Suprapubic skin (tissue), 4 donors: ENCODE results near the gene COL20A1.

Experiments used
- CTCF ChIP-seq, 2 donors: fragments of 200-600 bp in 1 of 2; fragments of 450-650 bp in 1 of 2; sonication (generic) in 1 of 2; IDR thresholded peaks; one replicate each; pipeline ENCODE4 v1.5.1; 2016 to 2019; ENCODE audit warnings: antibody characterized with exemption in 2 of 2, mild to moderate bottlenecking in 1 of 2, moderate library complexity in 1 of 2
- POLR2A ChIP-seq, 2 donors: fragments of 450-650 bp; IDR thresholded peaks; one replicate each; pipeline ENCODE4 v1.6.1; 2017; ENCODE audit warnings: antibody characterized with exemption in 2 of 2, mild to moderate bottlenecking in 2 of 2, moderate library complexity in 2 of 2
- POLR2AphosphoS5 ChIP-seq, 3 donors: sonication (generic); formaldehyde crosslinking; IDR thresholded peaks; one replicate each; pipeline ENCODE4 v1.6.1; 2017; ENCODE audit warnings: antibody characterized with exemption in 3 of 3

DNA sequence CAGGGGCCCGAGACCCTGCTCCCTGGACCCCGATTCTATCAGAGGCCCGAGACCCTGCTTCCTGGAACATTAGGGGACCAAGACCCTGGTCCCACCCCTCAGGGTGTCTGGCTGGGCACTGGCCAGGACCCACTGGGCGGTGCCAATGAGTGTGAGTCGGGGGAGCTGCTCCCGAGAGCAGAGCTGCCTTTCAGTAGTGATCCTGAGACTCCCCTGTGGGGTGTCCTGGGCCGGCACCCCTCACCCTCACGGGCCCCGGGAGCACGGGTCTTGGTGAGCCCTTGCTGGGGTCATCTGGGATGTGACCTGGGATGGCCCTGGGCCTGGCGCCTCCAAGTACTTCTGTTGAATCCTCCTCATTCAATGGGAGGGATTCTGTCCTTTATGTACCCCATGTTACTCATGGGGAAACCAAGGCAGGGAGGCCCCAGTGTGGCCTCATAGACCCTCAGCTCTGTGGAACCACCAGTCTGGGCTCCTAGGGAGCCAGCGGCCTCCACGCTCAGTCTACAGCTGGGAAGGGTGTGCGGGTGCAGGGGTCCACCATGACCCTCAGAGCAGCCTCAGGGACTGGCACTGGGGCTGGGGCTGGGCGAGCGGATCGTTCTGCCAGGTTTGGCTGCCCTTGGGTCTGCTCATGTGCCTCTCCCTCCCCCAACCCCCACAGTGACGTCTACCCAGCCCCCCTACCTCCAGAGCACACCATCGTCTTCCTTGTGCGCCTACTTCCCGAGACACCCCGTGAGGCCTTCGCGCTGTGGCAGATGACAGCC is 25.6 kb downstream of the COL20A1 start:
- TF ChIP-seq CTCF (IDR thresholded peaks at IDR 0.05): no peak
- TF ChIP-seq POLR2A (IDR thresholded peaks at IDR 0.05): no peak
- no peak for TF ChIP-seq POLR2AphosphoS5 (IDR thresholded peaks at IDR 0.05)
